Measurements from ENCODE around the gene SHF.

The SHF gene

DNA sequence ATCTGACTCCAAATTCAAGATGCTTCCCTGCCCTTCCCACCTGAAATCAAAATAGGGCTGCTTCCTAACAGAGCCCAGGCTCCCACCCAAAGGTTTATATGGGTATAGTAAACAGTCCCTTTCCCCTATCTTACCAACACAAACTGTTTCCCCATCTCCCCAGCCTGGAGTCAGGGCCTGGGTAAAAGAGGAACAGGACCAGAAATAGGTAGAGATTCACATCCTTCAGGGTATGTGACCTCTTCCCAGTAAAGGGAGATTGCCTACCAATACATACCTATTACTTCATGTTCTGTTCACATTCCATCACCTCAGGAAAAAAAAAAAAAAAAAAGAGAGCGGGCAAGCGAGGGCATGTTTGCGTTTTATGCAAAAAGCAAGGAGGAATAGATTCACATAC is 9.7 kb upstream of the SHF start:
- Histone ChIP-seq H3K27me3 (ENCODE audit: insufficient read depth, low read depth) (no peaks in the 10 kb centered on the region), H2AFZ (ENCODE audit: low read depth) (peak overlapping the region; percentile 20; the same call in 1 of the 2 replicates), H3K27ac (no peak overlapping the region), H3K79me2 (ENCODE audit: insufficient read depth, low read depth) (no peaks in the 10 kb centered on the region), H4K20me1 (ENCODE audit: insufficient read depth) (no peaks in the 10 kb centered on the region), H3K4me2 (peak overlapping the region; percentile 38; the same call in 1 of the 2 replicates), H3K4me3 (IDR thresholded peaks at IDR 0.05; ENCODE audit: insufficient read depth, low read depth, low read length) (no peak overlapping the region), H3K36me3 (ENCODE audit: insufficient read depth) (no peaks in the 10 kb centered on the region), H3K4me1 (ENCODE audit: low read depth, poor library complexity, severe bottlenecking) (peaks cover 16% of the 10 kb centered on the region), H3K9ac (no peak overlapping the region)
- TF ChIP-seq, protein P1, sequence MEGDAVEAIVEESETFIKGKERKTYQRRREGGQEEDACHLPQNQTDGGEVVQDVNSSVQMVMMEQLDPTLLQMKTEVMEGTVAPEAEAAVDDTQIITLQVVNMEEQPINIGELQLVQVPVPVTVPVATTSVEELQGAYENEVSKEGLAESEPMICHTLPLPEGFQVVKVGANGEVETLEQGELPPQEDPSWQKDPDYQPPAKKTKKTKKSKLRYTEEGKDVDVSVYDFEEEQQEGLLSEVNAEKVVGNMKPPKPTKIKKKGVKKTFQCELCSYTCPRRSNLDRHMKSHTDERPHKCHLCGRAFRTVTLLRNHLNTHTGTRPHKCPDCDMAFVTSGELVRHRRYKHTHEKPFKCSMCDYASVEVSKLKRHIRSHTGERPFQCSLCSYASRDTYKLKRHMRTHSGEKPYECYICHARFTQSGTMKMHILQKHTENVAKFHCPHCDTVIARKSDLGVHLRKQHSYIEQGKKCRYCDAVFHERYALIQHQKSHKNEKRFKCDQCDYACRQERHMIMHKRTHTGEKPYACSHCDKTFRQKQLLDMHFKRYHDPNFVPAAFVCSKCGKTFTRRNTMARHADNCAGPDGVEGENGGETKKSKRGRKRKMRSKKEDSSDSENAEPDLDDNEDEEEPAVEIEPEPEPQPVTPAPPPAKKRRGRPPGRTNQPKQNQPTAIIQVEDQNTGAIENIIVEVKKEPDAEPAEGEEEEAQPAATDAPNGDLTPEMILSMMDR (conservative IDR thresholded peaks at IDR 0.05; ENCODE audit: low read depth, low read length), result no peak

- H3K36me3 ChIP-seq (ENCODE audit: insufficient read depth), result no peaks in the 10 kb centered on the region
- H4K20me1 ChIP-seq (ENCODE audit: insufficient read depth), result no peaks in the 10 kb centered on the region
- no peak overlapping the region for H3K4me3 ChIP-seq (IDR thresholded peaks at IDR 0.05; ENCODE audit: insufficient read depth, low read depth, low read length)
- H3K9ac ChIP-seq, result no peak overlapping the region
- H3K27me3 ChIP-seq (ENCODE audit: insufficient read depth, low read depth), result no peaks in the 10 kb centered on the region
- H3K27ac ChIP-seq, result no peak overlapping the region
- no peak overlapping the region for H2AFZ ChIP-seq (ENCODE audit: low read depth)
- TF ChIP-seq, protein P1 (conservative IDR thresholded peaks at IDR 0.05; ENCODE audit: low read depth, low read length), result no peak
- H3K4me1 ChIP-seq (ENCODE audit: low read depth, poor library complexity, severe bottlenecking), result peaks cover 16% of the 10 kb centered on the region
- H3K79me2 ChIP-seq (ENCODE audit: insufficient read depth, low read depth), result no peaks in the 10 kb centered on the region
- 0 out of 2 replicates have a peak overlapping the region, but pooled peaks have one; percentile 29 for H3K4me2 ChIP-seq
Observed at GRCh38 chr15:45187578-45187893, 230 bp downstream of the SHF start.

- no peaks in the 10 kb centered on the region for H3K36me3 ChIP-seq (ENCODE audit: insufficient read depth)
- no peak overlapping the region for H3K9ac ChIP-seq
- no peaks in the 10 kb centered on the region for H3K79me2 ChIP-seq (ENCODE audit: insufficient read depth, low read depth)
- H3K27ac ChIP-seq, result no peak overlapping the region
- no peak overlapping the region for H2AFZ ChIP-seq (ENCODE audit: low read depth)
- H3K4me3 ChIP-seq (IDR thresholded peaks at IDR 0.05; ENCODE audit: insufficient read depth, low read depth, low read length), result no peak overlapping the region
- no peaks in the 10 kb centered on the region for H3K27me3 ChIP-seq (ENCODE audit: insufficient read depth, low read depth)
- peaks cover 16% of the 10 kb centered on the region for H3K4me1 ChIP-seq (ENCODE audit: low read depth, poor library complexity, severe bottlenecking)
- TF ChIP-seq, protein P1 (conservative IDR thresholded peaks at IDR 0.05; ENCODE audit: low read depth, low read length), result no peak
- no peaks in the 10 kb centered on the region for H4K20me1 ChIP-seq (ENCODE audit: insufficient read depth)
- H3K4me2 ChIP-seq, result 0 out of 2 replicates have a peak overlapping the region, but pooled peaks have one; percentile 29
Observed at GRCh38 chr15:45186771-45187577, 792 bp downstream of the SHF start.

GRCh38 chr15:45185903-45186770 is 1.6 kb downstream of the SHF start:
- H3K4me3 ChIP-seq (IDR thresholded peaks at IDR 0.05; ENCODE audit: insufficient read depth, low read depth, low read length), result no peak overlapping the region

More at GRCh38 chr15:45185903-45186770, 1.6 kb downstream of the SHF start:
- Histone ChIP-seq H3K27me3 (ENCODE audit: insufficient read depth, low read depth) (no peaks in the 10 kb centered on the region), H2AFZ (ENCODE audit: low read depth) (no peak overlapping the region), H3K36me3 (ENCODE audit: insufficient read depth) (no peaks in the 10 kb centered on the region), H3K9ac (no peak overlapping the region), H3K79me2 (ENCODE audit: insufficient read depth, low read depth) (no peaks in the 10 kb centered on the region), H3K4me1 (ENCODE audit: low read depth, poor library complexity, severe bottlenecking) (peaks cover 16% of the 10 kb centered on the region), H4K20me1 (ENCODE audit: insufficient read depth) (no peaks in the 10 kb centered on the region), H3K27ac (no peak overlapping the region), H3K4me2 (no peak overlapping the region)
- TF ChIP-seq, protein P1 (conservative IDR thresholded peaks at IDR 0.05; ENCODE audit: low read depth, low read length), result no peak

Data from KMS-11 (cell line).